NCI-H2107 treated with DMSO at 0.1 percent for 48 hours (cell line): ENCODE data around the gene BCL11B.
"Not testable (repeated sequence)": the region's sequence is repeated elsewhere in the genome, so short reads cannot be mapped to it uniquely, and the experiment has no call there.

Experiments
- DNase-seq: peaks from one replicate; lab custom pipeline; 2025; ENCODE audit not compliant: unreplicated experiment; lab: John Stamatoyannopoulos, UW

The BCL11B gene

GRCh38 chr14:99203080-99203479 is 68.9 kb downstream of the BCL11B start:
- no peak for DNase-seq

GRCh38 chr14:99202516-99202915 is 69.5 kb downstream of the BCL11B start:
- no peak for DNase-seq

- no peak for DNase-seq
These were observed 70.5 kb downstream of the BCL11B start for GRCh38 chr14:99201351-99202073.

DNA sequence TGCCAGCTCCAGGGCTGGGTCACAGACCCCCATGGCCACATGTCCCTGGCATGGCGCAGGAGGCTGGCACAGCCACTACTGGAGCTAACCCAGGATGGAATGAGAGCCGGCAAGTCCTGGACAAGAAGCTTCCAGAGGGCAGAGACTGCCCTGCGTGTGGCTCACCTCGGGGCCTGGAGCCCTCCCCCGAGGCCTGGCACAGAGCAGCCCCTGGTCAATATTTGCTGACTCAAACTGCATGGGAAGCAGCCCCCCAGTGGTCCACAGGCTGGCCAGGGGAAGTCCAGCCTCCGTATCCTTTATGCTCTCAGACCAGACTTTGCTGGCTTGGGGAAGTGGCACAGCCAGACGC is 71.4 kb downstream of the BCL11B start:
- no peak for DNase-seq

DNA sequence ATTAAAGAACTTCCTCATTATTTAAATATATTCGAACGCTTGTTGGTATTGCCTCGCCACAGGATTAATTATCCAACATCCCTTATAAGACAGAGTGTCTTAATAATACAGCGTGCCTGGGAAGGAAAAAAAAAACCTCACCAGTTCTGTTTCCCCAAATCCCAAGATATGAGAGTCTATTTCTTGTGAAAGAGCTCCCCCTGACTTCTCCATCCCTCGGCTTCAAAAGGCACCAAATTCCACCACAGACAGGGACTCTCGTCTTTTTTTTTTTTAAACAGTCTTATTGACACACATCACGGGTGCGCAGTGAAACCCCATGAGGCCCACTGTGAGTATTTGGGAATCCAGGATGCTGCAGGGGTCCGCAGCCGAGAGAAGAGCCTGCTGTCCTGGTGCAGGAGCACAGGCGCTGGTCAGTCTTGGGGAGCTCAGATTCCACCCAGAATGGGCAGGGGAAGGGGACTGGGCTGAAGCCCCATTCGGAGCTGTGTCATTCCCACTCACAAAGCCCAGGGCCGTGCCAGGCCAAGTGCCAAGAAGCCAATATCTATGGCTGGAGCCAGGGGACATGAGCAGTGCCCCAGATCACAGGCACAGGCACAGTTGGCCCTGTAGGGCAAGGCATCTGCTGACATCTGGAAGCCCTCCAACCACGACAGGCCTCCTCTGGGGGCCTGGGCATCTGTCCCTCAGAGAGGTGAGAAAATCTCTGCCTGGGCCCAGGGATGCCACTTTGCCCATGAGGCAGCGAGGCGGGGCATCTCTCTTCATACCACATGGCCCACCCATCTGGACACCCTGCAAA is 71.9 kb downstream of the BCL11B start:
- no peak for DNase-seq

- no peak for DNase-seq
These were observed 73.1 kb downstream of the BCL11B start for GRCh38 chr14:99198746-99199502.

- DNase-seq, result no peak
These were observed 75.7 kb downstream of the BCL11B start for GRCh38 chr14:99196310-99196650.

DNA sequence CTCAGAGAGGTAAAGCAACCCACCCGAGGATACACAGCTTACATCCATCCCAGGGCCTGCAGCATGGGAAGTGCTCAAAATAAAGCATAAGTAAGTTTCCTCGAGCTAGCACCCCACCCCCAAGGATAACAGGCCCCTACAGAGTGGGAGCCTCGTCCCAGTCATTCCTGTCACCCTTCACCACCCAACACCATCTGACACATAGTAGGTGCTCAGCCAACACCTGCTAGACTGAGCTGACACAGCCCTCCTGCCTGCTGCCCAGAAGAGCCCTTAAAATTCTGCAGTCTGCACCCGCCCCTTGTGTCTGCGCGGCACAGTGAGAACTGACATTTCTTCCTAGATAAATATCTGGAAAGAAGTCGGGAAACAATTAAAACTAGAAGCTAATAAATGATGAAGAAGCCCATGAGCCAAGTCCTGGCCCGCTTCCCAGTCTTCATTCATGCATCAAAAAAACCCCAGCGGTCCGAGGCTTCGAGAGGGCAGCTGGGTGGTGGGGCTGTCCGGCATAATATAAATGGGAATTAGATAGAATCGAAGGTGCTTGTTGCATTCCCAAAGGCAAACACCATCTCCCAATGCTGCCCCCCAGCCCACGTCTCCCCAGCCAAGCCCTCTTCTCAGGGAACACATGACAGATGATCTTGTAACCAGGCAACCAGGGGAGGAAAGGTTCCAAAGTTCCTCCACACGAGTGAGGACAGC is 76.2 kb downstream of the BCL11B start:
- DNase-seq, result no peak

DNA sequence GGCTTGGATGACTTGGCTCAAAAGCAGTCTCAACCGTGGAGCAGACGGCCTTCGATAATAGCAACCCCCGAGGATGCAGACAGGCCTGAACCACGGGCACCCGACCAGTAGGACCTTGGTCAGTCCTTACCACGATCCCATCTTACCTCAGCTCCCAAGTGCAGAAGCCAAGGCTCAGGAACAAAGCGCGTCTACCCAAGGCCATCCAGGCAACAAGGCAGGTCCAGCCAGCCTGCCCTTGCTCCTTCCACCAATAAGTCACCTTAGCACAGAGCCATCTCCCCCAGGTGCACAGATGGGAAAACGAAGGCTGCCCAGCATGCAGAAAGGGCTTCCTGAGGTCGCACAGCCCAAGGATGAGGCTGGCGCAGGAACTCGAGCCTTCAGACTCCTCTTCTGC is 77.3 kb downstream of the BCL11B start:
- DNase-seq, result no peak

DNA sequence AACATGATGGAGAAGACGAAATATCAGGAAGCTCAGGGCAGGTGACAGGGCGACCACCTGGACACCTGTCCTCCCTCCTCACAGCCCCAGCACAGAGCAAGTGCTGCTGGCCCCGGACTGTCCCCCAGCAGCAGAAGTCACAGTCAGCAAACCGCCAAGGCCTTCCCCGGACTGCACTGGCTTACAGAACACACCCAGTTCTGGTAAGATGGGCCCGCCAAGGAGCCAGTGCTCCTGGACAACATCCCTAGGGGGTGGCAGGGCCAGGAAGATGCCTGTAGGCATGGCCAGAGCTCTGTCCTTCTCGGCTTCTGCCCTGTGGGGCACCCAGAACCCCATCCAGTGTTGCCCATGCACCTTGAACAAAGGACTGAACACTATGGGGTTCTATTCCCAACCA is 77.9 kb downstream of the BCL11B start:
- no peak for DNase-seq

GRCh38 chr14:99192830-99193229 is 79.2 kb downstream of the BCL11B start:
- no peak for DNase-seq

GRCh38 chr14:99192028-99192621 is 79.9 kb downstream of the BCL11B start:
- peak; percentile 73 for DNase-seq

GRCh38 chr14:99191395-99192027 is 80.5 kb downstream of the BCL11B start:
- no peak for DNase-seq

DNA sequence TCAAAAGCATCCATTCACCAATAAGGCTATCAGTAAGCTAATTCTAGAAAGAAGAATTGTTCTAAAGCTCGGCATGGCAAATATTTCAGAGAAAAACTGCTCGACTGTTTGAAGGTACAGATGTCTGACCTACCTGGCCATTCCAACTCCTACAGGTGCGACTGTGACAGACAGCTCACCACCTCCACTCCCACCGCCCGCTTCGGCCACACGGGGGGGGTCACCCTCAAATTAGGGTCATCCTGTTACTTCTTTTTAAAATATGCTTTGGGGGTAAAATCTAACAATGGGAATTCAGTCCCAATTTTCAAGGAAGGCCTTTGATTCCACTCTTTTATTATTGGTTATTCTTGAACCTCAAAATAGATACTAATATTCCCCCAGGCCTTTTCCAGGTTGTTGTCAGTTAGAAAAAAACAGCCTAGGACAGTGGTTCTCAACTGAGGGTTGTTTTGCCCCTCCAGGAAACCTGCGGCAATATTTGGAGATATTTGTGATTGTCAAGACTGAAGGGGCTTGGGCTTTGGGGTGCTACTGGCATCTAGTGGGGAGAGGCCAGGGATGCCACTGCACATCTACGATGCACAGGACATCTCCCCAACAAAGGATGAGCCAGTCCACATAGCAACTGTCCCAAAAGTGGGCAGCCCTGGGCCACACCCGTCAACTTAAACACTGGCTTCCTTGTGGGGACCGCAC is 81.2 kb downstream of the BCL11B start:
- DNase-seq, result no peak

DNA sequence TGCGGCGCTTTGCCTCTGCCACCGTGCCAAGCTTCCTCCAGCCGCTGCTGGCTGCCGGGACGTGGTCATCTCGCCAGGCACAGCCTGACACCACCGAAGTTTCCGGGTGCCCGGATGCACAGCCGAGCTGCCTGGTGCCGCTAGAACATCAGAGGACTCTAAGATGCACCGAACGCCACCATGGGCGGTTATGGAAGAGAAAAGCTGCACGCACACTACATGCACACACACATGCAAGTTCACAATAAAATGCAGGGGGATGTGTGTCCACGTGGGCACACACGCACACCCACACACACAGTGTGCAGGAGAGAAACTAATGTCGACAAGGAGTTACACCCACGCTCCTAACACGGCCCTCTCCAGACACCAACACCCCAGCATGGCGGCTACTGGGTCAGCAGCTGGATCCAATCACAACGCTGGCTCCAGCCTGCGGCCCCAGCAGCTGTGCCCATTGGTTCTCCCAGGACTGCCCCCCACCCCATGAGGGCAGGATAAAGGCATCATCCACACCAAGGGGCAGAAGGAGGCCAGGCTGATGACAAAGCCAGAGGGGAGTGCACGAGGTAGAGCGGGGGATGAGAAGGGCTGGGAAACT is 82.7 kb downstream of the BCL11B start:
- no peak for DNase-seq

DNA sequence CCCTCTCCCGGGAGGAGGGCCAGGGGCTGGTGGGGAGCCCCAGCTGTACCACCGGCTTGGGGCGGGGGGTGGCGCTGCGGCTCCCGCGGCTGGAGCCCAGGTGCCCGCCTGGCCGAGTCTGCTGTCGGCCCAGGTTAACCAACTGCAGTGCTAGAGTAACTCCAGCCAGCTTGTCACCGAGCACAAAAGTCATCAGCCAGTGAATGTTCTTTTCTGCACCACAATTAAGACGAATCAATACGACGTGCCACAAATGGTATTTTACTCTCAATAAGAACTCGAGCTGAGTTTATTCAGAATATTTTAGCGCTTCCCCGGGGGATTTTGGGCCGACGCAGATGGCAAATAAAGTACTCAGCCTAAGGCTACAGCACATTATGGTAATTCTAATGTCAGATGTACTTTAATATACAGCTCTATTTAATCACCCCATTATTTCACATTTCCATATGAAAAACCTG is 83.2 kb downstream of the BCL11B start:
- DNase-seq, result peak; percentile 90

DNA sequence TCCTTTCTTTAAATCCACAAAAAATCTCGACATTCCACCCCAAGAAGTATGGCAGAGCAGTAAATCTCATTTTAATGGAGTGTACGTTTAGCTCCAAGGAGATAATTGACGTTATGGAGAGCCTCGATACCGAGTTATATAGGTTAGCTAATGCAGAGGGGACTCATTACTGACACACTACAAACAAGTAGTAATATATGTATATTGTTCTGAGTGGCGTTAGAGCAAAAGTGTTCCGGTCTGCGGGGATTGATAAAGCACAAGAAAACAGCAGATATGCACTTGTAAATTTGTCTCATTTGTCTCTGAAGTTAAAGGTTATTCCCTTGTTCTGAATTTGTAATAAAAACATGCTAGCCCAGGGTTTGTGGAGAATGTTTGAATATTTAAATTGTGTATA is 84.1 kb downstream of the BCL11B start:
- DNase-seq, result no peak

DNA sequence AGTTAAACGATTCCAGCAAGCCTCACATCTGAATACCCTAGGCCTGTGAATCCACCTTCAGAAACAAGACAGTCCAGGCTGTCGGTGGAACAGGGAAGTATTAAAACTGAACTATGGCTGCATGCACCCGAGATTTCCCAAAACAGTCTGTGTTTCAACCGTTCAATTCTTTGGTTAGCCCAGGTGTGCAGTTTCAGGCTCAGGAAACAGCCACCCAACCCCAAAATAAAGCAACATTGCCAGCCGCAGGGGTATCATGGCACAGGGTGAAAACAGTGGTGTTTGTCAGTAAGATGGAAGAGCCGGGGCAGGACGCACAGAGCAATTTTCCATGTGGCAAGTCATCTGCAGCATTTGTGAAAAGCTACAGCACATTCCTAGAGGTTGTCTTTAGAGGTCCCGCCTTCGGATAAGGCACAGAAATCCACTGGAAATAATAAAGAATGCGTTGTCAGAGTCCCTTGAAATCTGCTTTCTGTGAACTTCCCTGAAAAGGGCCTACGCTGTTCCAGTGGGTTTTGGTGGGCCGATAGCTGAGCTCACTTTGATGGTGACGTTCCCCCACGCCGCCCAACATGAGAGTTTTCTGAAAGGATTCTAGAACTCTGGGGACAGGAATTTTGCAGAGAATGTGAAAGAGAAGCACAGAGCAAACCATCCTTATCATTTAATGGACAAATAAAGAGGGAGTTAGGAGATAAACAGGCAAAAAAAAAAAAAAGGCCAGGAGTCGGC is 84.9 kb downstream of the BCL11B start:
- no peak for DNase-seq

DNA sequence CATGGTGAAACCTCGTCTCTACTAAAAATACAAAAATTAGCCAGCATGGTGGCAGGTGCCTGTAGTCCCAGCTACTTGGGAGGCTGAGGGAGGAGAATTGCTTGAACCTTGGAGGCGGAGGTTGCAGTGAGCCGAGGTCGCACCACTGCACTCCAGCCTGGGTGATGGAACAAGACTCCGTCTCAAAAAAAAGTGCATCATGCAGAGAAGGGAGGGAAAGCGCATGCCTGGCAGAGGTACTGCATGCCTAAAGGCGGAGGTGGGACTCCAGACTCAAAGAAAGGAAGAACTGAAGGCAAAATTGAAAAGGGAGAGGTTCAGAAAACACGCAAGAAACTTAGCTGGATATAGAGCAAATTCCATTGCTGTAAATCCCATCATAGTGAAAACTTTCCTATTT is 85.7 kb downstream of the BCL11B start:
- not testable (repeated sequence) for DNase-seq
